Endothelial cell (in vitro differentiated cells): ENCODE data around the gene SEC23A. TPM values are rescaled to one million over a fixed set of nuclear protein-coding genes. Genes with fewer than 3 reads are reported as not detected.
"Not testable (repeated sequence)": the region's sequence is repeated elsewhere in the genome, so short reads cannot be mapped to it uniquely, and the experiment has no call there.

Experiments
- DNase-seq: peaks from one replicate; pipeline ENCODE4 v3.0.0; 2021; ENCODE audit warnings: low spot score
- H3K27ac Mint-ChIP-seq: one replicate; pipeline ENCODE4 v1.8.0; 2021; ENCODE audit warnings: mixed read lengths, inconsistent platforms; ENCODE audit not compliant: unreplicated experiment
- H3K27me3 Mint-ChIP-seq: one replicate; pipeline ENCODE4 v1.8.0; 2021; ENCODE audit warnings: mild to moderate bottlenecking, moderate library complexity, mixed read lengths, inconsistent platforms; ENCODE audit not compliant: unreplicated experiment
- H3K36me3 Mint-ChIP-seq: one replicate; pipeline ENCODE4 v1.8.0; 2021; ENCODE audit warnings: mild to moderate bottlenecking, low read depth, mixed read lengths, inconsistent platforms; ENCODE audit not compliant: unreplicated experiment
- H3K4me1 Mint-ChIP-seq: one replicate; pipeline ENCODE4 v1.8.0; 2021; ENCODE audit warnings: mild to moderate bottlenecking, mixed read lengths, inconsistent platforms; ENCODE audit not compliant: unreplicated experiment
- H3K4me3 Mint-ChIP-seq: one replicate; pipeline ENCODE4 v1.8.0; 2021; ENCODE audit warnings: mild to moderate bottlenecking, mixed read lengths, inconsistent platforms; ENCODE audit not compliant: unreplicated experiment
- H3K9me3 Mint-ChIP-seq: one replicate; pipeline ENCODE4 v1.8.0; 2021; ENCODE audit warnings: mixed read lengths, inconsistent platforms; ENCODE audit not compliant: unreplicated experiment
- CTCF ChIP-seq: fragments of 200-600 bp; sonication (generic); IDR thresholded peaks from one replicate; pipeline ENCODE4 v1.5.0; 2021; ENCODE audit warnings: antibody characterized with exemption; ENCODE audit not compliant: unreplicated experiment
- total RNA-seq: library from RNA; stranded (reverse); fragmentation: NEBNext Ultra II Directional; extraction: Animal tissue kit (Norgen Biotek cat#: 25700); gene quantifications from one replicate; pipeline ENCODE4 v1.2.1, GENCODE V29; 2021; ENCODE audit not compliant: unreplicated experiment

Gene SEC23A
- total RNA-seq, 1 donor from 2014 or later, result 44.1 TPM

DNA sequence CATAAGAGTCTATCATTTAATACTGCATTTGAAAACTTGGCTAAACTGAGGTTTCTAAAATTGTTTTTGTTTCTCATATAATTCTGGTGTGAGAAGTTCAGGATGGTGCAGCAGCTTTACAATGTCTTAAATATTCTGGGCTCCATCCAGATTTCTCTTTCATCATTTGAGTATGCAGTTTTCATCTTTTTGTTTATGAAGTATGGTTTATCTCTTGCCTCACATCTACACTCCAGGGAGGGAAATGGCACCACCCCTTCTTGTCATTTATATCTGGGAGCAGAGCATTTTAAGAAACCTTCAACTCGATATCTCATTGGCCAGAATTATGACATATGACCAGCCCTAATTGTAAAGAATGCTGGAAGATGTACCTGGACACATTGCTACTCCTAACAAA is 35.4 kb upstream of the SEC23A start:
- peaks cover 7% of the 10 kb centered on the region for H3K9me3 Mint-ChIP-seq
- DNase-seq, result no peak
- H3K27ac Mint-ChIP-seq, result peak overlapping the region; percentile 21
- peaks cover 4% of the 10 kb centered on the region for H3K27me3 Mint-ChIP-seq
- TF ChIP-seq CTCF, result no peak
- H3K4me3 Mint-ChIP-seq, result no peak overlapping the region
- H3K36me3 Mint-ChIP-seq, result peaks cover 21% of the 10 kb centered on the region
- H3K4me1 Mint-ChIP-seq, result no peaks in the 10 kb centered on the region

- not testable (repeated sequence) for H3K9me3 Mint-ChIP-seq, H3K4me1 Mint-ChIP-seq, H3K4me3 Mint-ChIP-seq, H3K27me3 Mint-ChIP-seq, DNase-seq, H3K27ac Mint-ChIP-seq
- H3K36me3 Mint-ChIP-seq, result peaks cover 16% of the 10 kb centered on the region
Measured at GRCh38 chr14:39137835-39138234, 34.8 kb upstream of the SEC23A start.

DNA sequence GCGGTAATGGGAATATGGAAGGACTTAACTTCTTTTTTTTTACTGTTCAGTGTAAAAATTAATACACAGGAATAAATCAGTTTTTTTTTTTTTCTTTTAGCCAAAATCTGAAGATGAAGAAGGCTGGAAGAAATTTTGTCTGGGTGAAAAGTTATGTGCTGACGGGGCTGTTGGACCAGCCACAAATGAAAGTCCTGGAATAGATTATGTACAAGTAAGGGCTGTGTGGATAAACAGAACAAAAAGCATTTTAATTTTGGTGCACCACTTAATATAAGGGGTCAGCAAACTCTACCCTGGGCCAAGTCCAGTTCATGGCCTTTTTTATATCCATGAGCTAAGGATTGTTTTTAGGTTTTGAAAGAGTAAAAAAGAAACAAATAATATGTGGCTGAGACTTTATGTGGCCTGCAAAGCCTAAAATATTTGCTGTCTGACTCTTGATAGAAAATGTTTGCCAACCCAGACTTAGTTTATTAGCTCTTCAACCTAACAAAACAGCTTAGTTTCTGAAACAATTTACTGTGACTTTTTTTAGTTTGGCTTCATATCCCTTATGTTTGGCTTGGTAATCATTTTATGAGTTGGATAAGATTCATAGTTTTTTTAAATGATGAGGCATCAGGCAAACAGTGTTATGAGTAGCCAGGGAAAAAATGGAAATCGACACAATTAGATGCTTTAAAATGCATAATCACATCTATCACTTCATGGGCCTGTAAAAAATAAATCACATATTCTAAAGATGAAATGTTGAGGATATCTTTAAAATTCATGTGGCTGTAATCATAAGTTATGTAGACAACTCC is 19.5 kb upstream of the SEC23A start:
- Mint-ChIP-seq H3K9me3 (no peaks in the 10 kb centered on the region), H3K27me3 (no peaks in the 10 kb centered on the region), H3K36me3 (peaks cover 4% of the 10 kb centered on the region), H3K4me3 (no peak overlapping the region), H3K4me1 (no peaks in the 10 kb centered on the region), H3K27ac (no peak overlapping the region)
- DNase-seq, result no peak
- TF ChIP-seq CTCF, result no peak

DNA sequence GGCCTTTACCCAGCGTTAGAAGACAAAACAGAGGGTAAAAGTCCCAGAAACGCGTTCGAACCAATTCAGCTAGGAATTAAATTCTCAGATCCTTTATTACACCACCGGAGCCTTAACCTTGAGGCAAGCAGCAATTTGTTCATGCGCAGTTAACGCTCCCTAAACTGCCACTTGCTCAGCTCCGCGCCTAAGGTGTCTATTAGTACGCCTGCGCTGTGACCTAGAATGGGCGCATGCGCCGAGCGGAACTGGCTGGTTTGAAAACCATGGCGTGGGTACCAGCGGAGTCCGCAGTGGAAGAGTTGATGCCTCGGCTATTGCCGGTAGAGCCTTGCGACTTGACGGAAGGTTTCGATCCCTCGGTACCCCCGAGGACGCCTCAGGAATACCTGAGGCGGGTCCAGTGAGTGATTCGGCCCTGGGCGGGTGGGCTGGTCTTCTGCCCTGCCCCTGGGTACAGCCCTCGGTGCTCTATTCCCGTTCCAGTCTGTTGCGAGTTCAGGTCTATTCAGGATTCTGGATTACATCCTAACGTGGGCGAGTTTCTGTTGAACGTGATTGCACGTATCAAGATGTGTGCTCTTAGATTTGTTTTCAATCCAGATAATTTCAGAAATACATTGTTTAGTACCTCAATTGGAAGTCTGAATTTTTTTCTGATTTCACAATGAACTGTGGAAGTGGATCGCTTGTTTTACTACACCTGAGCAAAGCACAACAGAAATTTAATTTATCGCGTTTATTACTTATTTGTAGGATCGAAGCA is 11.2 kb upstream of the SEC23A start, which contains the start of gene GEMIN2:
Gene GEMIN2, plus strand, starts transcription at position 251 of the 766 bp plus-strand sequence. Its CDS starts 16 bp downstream, at position 267.
- H3K27ac Mint-ChIP-seq, result peak within 1 kb of the TSS; percentile 61
- no peaks in the 10 kb centered on the region for H3K9me3 Mint-ChIP-seq
- peak within 1 kb of the TSS; percentile 97 for H3K4me3 Mint-ChIP-seq
- DNase-seq, result peak; percentile 88
- no peaks in the 10 kb centered on the region for H3K36me3 Mint-ChIP-seq
- no peak for TF ChIP-seq CTCF
- peaks cover 3% of the 10 kb centered on the region for H3K27me3 Mint-ChIP-seq
- peaks cover 10% of the 10 kb centered on the region for H3K4me1 Mint-ChIP-seq

- Mint-ChIP-seq H3K9me3 (no peaks in the 10 kb centered on the region), H3K27me3 (peaks cover 3% of the 10 kb centered on the region), H3K4me1 (peaks cover 10% of the 10 kb centered on the region), H3K36me3 (no peaks in the 10 kb centered on the region), H3K27ac (no peak overlapping the region), H3K4me3 (peak overlapping the region; percentile 97)
- TF ChIP-seq CTCF, result no peak
- no peak for DNase-seq
Measured at GRCh38 chr14:39113685-39114072, 10.6 kb upstream of the SEC23A start.
